Activated CD8-positive, alpha-beta memory T cell treated with anti-CD3 and anti-CD28 coated beads, Interleukin-2, amount 50 U/mL, for 24 hours (primary cell): Measurements from ENCODE around the gene PDPR.
"Not testable (repeated sequence)": the region's sequence is repeated elsewhere in the genome, so short reads cannot be mapped to it uniquely, and the experiment has no call there.

Experiments
- DNase-seq: peaks from one replicate; pipeline ENCODE4 v3.0.0-alpha.2; 2020; ENCODE audit errors: extremely low read depth

The PDPR gene

GRCh38 chr16:70113982-70114826 is at the start of gene PDPR:
PDPR (plus strand) TSS chr16:70114332; CDS start chr16:70120493, 6,161 bp downstream.
- DNase-seq: peak; percentile 80

- not testable (repeated sequence) for DNase-seq
Observed at GRCh38 chr16:70064841-70065370, 49.2 kb upstream of the PDPR start.

GRCh38 chr16:70065376-70065745 is 48.8 kb upstream of the PDPR start:
- DNase-seq: not testable (repeated sequence)

- DNase-seq: peak; percentile 67
Observed at GRCh38 chr16:70065746-70066658, 48.1 kb upstream of the PDPR start.

- DNase-seq: not testable (repeated sequence)
Observed at GRCh38 chr16:70066751-70067150, 47.4 kb upstream of the PDPR start.

GRCh38 chr16:70079081-70079480 is 35.1 kb upstream of the PDPR start:
- not testable (repeated sequence) for DNase-seq

GRCh38 chr16:70081219-70081618 is 32.9 kb upstream of the PDPR start:
- DNase-seq: not testable (repeated sequence)

GRCh38 chr16:70083931-70084330 is 30.2 kb upstream of the PDPR start:
- DNase-seq: not testable (repeated sequence)

- not testable (repeated sequence) for DNase-seq
Observed at GRCh38 chr16:70088160-70088559, 26.0 kb upstream of the PDPR start.

GRCh38 chr16:70088877-70089276 is 25.3 kb upstream of the PDPR start:
- not testable (repeated sequence) for DNase-seq

- DNase-seq: not testable (repeated sequence)
Observed at GRCh38 chr16:70089289-70089688, 24.8 kb upstream of the PDPR start.

- DNase-seq: not testable (repeated sequence)
Observed at GRCh38 chr16:70091104-70091503, 23.0 kb upstream of the PDPR start.

GRCh38 chr16:70094096-70094495 is 20.0 kb upstream of the PDPR start:
- not testable (repeated sequence) for DNase-seq

GRCh38 chr16:70109583-70110279 is 4.4 kb upstream of the PDPR start:
- not testable (repeated sequence) for DNase-seq

GRCh38 chr16:70112162-70112561 is 2.0 kb upstream of the PDPR start:
- not testable (repeated sequence) for DNase-seq

- not testable (repeated sequence) for DNase-seq
Observed at GRCh38 chr16:70113599-70113981, 542 bp upstream of the PDPR start.

- DNase-seq: not testable (repeated sequence)
Observed at GRCh38 chr16:70118354-70118753, 4.2 kb downstream of the PDPR start.

GRCh38 chr16:70118776-70119175 is 4.6 kb downstream of the PDPR start:
- not testable (repeated sequence) for DNase-seq

GRCh38 chr16:70120398-70120797 is 6.3 kb downstream of the PDPR start:
- DNase-seq: not testable (repeated sequence)

GRCh38 chr16:70123822-70124221 is 9.7 kb downstream of the PDPR start:
- DNase-seq: not testable (repeated sequence)

GRCh38 chr16:70126226-70126625 is 12.1 kb downstream of the PDPR start:
- not testable (repeated sequence) for DNase-seq
